SK-N-SH (cell line): ENCODE results near the gene PRSS8. TPM values are rescaled to one million over a fixed set of nuclear protein-coding genes. Genes with fewer than 3 reads are reported as not detected.

Source experiments
- CTCF ChIA-PET: fragments of 300-600, 350-600 bp; formaldehyde crosslinking; extraction: SDS; loops from one replicate; lab custom pipeline; 2021; lab: Yijun Ruan, JAX
- POLR2A ChIA-PET: fragments of 350-600 bp; sonication (Branson Sonifier 250); formaldehyde crosslinking; extraction: SDS; loops from one replicate; lab custom pipeline; 2020; ENCODE audit warnings: antibody characterized with exemption, inconsistent platforms; lab: Yijun Ruan, JAX
- DNase-seq: peaks from one replicate; pipeline ENCODE4 v3.0.0; 2012
- H2AFZ ChIP-seq: fragments of 200-600 bp; sonication (generic); 2 replicates; pipeline ENCODE4 v1.8.1; 2016; ENCODE audit warnings: antibody characterized with exemption, mild to moderate bottlenecking, low read depth
- H3F3A ChIP-seq: fragments of 200-600 bp; sonication (generic); replicated peaks from 2 replicates; pipeline ENCODE3; 2016; ENCODE audit warnings: antibody characterized with exemption, mild to moderate bottlenecking; ENCODE audit not compliant: insufficient read depth
- H3K27ac ChIP-seq, 2 experiments: fragments of 200-500 bp in 1 of 2; fragments of 200-600 bp in 1 of 2; sonication (Bioruptor generic) in 1 of 2; sonication (generic), shearing (Covaris generic) in 1 of 2; 2 replicates each; pipeline versions ENCODE4 v1.5.1 to v1.6.1; 2014 to 2016; ENCODE audit warnings: low read depth in 2 of 2, inconsistent platforms in 1 of 2, low read length in 1 of 2, mild to moderate bottlenecking in 1 of 2, mixed read lengths in 1 of 2
- H3K27me3 ChIP-seq: fragments of 200-600 bp; sonication (generic), shearing (Covaris generic); 2 replicates; pipeline ENCODE4 v1.6.1; 2016; ENCODE audit warnings: mixed run types; ENCODE audit not compliant: insufficient read depth
- H3K36me3 ChIP-seq, 2 experiments: fragments of 200-500 bp in 1 of 2; fragments of 200-600 bp in 1 of 2; sonication (Bioruptor generic) in 1 of 2; sonication (generic) in 1 of 2; replicated peaks in 1 of 2; 2 replicates each; pipeline versions ENCODE3 to v1.5.1; 2014 to 2016; ENCODE audit warnings: low read length in 1 of 2, mild to moderate bottlenecking in 1 of 2; ENCODE audit not compliant: insufficient read depth in 2 of 2, control insufficient read depth in 1 of 2
- H3K4me1 ChIP-seq, 2 experiments: fragments of 200-500 bp in 1 of 2; fragments of 200-600 bp in 1 of 2; sonication (Bioruptor generic) in 1 of 2; sonication (generic), shearing (Covaris generic) in 1 of 2; 2 replicates each; pipeline versions ENCODE4 v1.5.1 to v1.6.1; 2014 to 2016; ENCODE audit warnings: low read depth in 1 of 2, low read length in 1 of 2, mixed run types in 1 of 2; ENCODE audit not compliant: insufficient read depth in 2 of 2, control insufficient read depth in 1 of 2
- H3K4me2 ChIP-seq: fragments of 200-600 bp; sonication (generic), shearing (Covaris generic); 2 replicates; pipeline ENCODE4 v1.6.1; 2017; ENCODE audit warnings: mixed run types
- H3K4me3 ChIP-seq, 2 experiments: fragments of 200-500 bp in 1 of 2; fragments of 200-600 bp in 1 of 2; sonication (Bioruptor generic) in 1 of 2; sonication (generic), shearing (Covaris generic) in 1 of 2; 2 replicates each; pipeline versions ENCODE4 v1.5.1 to v1.8.1; 2014 to 2016; ENCODE audit warnings: low read depth in 2 of 2, inconsistent platforms in 1 of 2, low read length in 1 of 2, mild to moderate bottlenecking in 1 of 2, mixed read lengths in 1 of 2, moderate library complexity in 1 of 2
- H3K79me2 ChIP-seq: fragments of 200-600 bp; sonication (generic); 2 replicates; pipeline ENCODE4 v1.8.1; 2017; ENCODE audit warnings: mild to moderate bottlenecking; ENCODE audit not compliant: insufficient read depth
- H3K9ac ChIP-seq: fragments of 200-600 bp; sonication (generic); 2 replicates; pipeline ENCODE4 v1.6.1; 2017; ENCODE audit warnings: mixed run types
- H3K9me2 ChIP-seq: fragments of 200-600 bp; sonication (generic); 2 replicates; pipeline ENCODE4 v1.6.1; 2017; ENCODE audit warnings: mixed run types
- H3K9me3 ChIP-seq: fragments of 200-600 bp; sonication (generic); 2 replicates; pipeline ENCODE4 v1.6.1; 2017; ENCODE audit warnings: mixed run types, mild to moderate bottlenecking, moderate library complexity
- H4K20me1 ChIP-seq: fragments of 200-600 bp; sonication (generic); 2 replicates; pipeline ENCODE4 v1.6.1; 2017; ENCODE audit warnings: mild to moderate bottlenecking, mixed run types; ENCODE audit not compliant: insufficient read depth
- FOXM1 ChIP-seq: IDR thresholded peaks from 2 replicates; pipeline ENCODE4 v1.4.0; 2012; ENCODE audit warnings: low read depth, mild to moderate bottlenecking
- GATA2 ChIP-seq: sonication (generic); formaldehyde crosslinking; IDR thresholded peaks from 2 replicates; pipeline ENCODE4 v1.5.0; 2020; ENCODE audit warnings: mild to moderate bottlenecking, missing genetic modification reagents
- JUND ChIP-seq: IDR thresholded peaks from 2 replicates; pipeline ENCODE4 v1.4.0; 2012
- MXI1 ChIP-seq: IDR thresholded peaks from 2 replicates; pipeline ENCODE4 v1.6.1; 2012; ENCODE audit warnings: mild to moderate bottlenecking, low read depth, low read length, improper control_type of control experiment
- NRF1 ChIP-seq: IDR thresholded peaks from 2 replicates; pipeline ENCODE4 v1.6.1; 2012; ENCODE audit warnings: low read depth, mild to moderate bottlenecking, low read length
- RAD21 ChIP-seq: IDR thresholded peaks from 2 replicates; pipeline ENCODE4 v1.6.1; 2012; ENCODE audit warnings: mild to moderate bottlenecking, low read length
- RXRA ChIP-seq: IDR thresholded peaks from 2 replicates; pipeline ENCODE4 v1.4.0; 2012; ENCODE audit warnings: low read depth, mild to moderate bottlenecking, borderline replicate concordance
- SIN3A ChIP-seq: IDR thresholded peaks from 2 replicates; pipeline ENCODE4 v1.6.1; 2012; ENCODE audit warnings: low read depth, mild to moderate bottlenecking, low read length, moderate library complexity, borderline replicate concordance
- WGBS: methylation state at CpG from one replicate; pipeline ENCODE4 v1.1.6; 2017; ENCODE audit warnings: low lambda C conversion rate; 5-methylcytosine and 5-hydroxymethylcytosine counted together
- polyA plus RNA-seq, 3 experiments: library from polyadenylated mRNA; depleted of rRNA; stranded (reverse); fragments of >200 nt; gene quantifications; 2 replicates each; pipeline ENCODE4 v1.2.3, GENCODE V29; 2012
- TF ChIP-seq, protein P1 (sequence below): fragments of 150-350 bp; IDR thresholded peaks from 2 replicates; pipeline ENCODE4 v1.6.1; 2016; ENCODE audit warnings: mild to moderate bottlenecking, low read depth, low read length
- TF ChIP-seq, protein P2 (sequence below): IDR thresholded peaks from 2 replicates; pipeline ENCODE4 v1.4.0; 2012; ENCODE audit warnings: low read depth, borderline replicate concordance
- TF ChIP-seq, protein P3 (sequence below): IDR thresholded peaks from 2 replicates; pipeline ENCODE4 v1.6.1; 2012; ENCODE audit warnings: mild to moderate bottlenecking, low read depth, low read length, moderate library complexity

Gene PRSS8
- polyA plus RNA-seq, 1 of the 3 experiments (the other 2 are of a cell fraction) = 0.07 TPM

DNA sequence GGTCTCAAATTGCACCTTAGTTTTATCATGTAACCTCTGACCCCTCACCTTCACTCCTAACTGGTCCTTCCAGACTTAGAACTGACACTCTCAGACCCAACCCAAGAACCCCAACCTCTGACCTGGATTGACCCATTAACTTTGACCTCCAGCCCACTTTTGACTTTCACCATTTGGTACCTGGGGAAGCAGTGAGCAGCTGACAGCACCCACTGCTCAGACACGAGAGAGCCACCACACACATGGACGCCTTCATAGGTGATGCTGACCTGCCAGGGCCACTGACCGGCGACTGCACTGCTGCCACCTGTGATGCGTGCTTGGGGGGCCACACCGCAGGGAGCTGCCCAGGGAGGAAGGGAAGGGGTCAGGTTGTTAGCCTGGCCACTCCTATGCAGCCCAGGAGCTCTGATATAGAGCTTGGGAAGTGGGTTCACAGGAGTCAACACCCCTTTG is 2.5 kb downstream of the PRSS8 start:
- no peak for DNase-seq
- CTCF ChIA-PET = interaction anchor here (1.5 kb wide), 1 partner anchor 9 kb away, joined by 4 read pairs; no protein-coding TSS in a partner anchor
- Histone ChIP-seq H3K9me2 (no peaks in the 10 kb centered on the region), H2AFZ (no peak overlapping the region), H3K27me3 (no peaks in the 10 kb centered on the region), H3K79me2 (no peaks in the 10 kb centered on the region), H3K4me2 (no peak overlapping the region), H3K4me3 (no peak overlapping the region), H3K4me1 (peaks cover 0 to 20% of the 10 kb centered on the region in 2 experiments; a peak in 1 of 4 replicates), H3K9ac (no peak overlapping the region), H4K20me1 (no peaks in the 10 kb centered on the region), H3K9me3 (no peaks in the 10 kb centered on the region), H3K27ac (no peak overlapping the region; a peak in 1 of 4 replicates), H3F3A (no peaks in the 10 kb centered on the region), H3K36me3 (peaks cover 0 to 13% of the 10 kb centered on the region in 2 experiments)
- POLR2A ChIA-PET = interaction anchor here (3.9 kb wide), 1 partner anchor 16 kb away, joined by 15 read pairs; the partner anchor contains the start of gene KAT8
- TF ChIP-seq MXI1 = no peak
- TF ChIP-seq RXRA = no peak
- TF ChIP-seq RAD21 = no peak
- TF ChIP-seq, protein P1, sequence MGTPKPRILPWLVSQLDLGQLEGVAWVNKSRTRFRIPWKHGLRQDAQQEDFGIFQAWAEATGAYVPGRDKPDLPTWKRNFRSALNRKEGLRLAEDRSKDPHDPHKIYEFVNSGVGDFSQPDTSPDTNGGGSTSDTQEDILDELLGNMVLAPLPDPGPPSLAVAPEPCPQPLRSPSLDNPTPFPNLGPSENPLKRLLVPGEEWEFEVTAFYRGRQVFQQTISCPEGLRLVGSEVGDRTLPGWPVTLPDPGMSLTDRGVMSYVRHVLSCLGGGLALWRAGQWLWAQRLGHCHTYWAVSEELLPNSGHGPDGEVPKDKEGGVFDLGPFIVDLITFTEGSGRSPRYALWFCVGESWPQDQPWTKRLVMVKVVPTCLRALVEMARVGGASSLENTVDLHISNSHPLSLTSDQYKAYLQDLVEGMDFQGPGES = no peak
- TF ChIP-seq, protein P2, sequence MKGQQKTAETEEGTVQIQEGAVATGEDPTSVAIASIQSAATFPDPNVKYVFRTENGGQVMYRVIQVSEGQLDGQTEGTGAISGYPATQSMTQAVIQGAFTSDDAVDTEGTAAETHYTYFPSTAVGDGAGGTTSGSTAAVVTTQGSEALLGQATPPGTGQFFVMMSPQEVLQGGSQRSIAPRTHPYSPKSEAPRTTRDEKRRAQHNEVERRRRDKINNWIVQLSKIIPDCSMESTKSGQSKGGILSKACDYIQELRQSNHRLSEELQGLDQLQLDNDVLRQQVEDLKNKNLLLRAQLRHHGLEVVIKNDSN = no peak
- TF ChIP-seq, protein P3, sequence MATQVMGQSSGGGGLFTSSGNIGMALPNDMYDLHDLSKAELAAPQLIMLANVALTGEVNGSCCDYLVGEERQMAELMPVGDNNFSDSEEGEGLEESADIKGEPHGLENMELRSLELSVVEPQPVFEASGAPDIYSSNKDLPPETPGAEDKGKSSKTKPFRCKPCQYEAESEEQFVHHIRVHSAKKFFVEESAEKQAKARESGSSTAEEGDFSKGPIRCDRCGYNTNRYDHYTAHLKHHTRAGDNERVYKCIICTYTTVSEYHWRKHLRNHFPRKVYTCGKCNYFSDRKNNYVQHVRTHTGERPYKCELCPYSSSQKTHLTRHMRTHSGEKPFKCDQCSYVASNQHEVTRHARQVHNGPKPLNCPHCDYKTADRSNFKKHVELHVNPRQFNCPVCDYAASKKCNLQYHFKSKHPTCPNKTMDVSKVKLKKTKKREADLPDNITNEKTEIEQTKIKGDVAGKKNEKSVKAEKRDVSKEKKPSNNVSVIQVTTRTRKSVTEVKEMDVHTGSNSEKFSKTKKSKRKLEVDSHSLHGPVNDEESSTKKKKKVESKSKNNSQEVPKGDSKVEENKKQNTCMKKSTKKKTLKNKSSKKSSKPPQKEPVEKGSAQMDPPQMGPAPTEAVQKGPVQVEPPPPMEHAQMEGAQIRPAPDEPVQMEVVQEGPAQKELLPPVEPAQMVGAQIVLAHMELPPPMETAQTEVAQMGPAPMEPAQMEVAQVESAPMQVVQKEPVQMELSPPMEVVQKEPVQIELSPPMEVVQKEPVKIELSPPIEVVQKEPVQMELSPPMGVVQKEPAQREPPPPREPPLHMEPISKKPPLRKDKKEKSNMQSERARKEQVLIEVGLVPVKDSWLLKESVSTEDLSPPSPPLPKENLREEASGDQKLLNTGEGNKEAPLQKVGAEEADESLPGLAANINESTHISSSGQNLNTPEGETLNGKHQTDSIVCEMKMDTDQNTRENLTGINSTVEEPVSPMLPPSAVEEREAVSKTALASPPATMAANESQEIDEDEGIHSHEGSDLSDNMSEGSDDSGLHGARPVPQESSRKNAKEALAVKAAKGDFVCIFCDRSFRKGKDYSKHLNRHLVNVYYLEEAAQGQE = no peak
- WGBS = 71% methylated on average over 1 of the region's 6 CpGs

DNA sequence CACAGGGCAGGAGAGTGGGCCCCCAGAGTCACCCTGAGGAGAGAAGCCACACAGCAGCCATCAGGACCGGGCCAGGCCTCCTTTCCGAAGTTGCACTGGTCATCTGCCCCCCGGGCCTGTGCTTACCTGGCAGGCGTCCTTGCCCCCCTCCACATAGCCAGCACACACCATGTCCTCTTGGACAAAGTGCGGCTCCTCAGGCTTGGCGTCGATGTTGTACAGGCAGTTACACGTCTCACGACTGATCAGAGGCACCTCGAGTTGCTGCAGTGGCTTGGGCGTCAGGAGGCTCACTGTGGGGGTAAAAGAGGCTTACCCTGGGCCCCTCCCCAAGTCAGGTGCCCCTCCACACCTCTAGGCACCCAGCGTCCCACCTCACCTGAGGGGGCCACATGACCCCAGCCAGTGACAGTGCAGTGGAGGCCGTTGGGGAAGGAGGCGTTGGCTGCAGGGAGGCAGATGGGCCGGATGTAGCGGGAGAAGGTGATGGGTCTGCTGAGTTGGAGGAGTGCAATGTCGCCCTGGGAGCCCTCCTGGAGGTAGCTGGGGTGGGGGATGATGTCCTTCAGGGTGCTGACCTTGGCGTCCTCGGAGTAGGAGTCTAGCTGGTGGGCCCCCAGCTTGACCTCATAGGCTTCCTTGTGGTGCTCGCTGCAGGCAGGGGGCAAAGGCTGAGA is 3.1 kb downstream of the PRSS8 start:
- no peak overlapping the region for H3K4me3 ChIP-seq
- H3K27ac ChIP-seq = no peak overlapping the region
- H3K4me2 ChIP-seq = no peak overlapping the region
- no peak overlapping the region for H2AFZ ChIP-seq
- no peak for DNase-seq
- no peaks in the 10 kb centered on the region for H3K9me3 ChIP-seq
- 92% methylated on average over 17 of the region's 20 CpGs for whole genome bisulfite sequencing
- no peaks in the 10 kb centered on the region for H3F3A ChIP-seq
- H3K9ac ChIP-seq = no peak overlapping the region
- peaks cover 0 to 13% of the 10 kb centered on the region in 2 experiments for H3K36me3 ChIP-seq
- POLR2A ChIA-PET = interaction anchor here (1.9 to 3.9 kb wide), 2 partner anchors 15 kb away, joined by 4 to 15 read pairs; partner anchors contain the start of gene KAT8
- no peaks in the 10 kb centered on the region for H4K20me1 ChIP-seq
- no peaks in the 10 kb centered on the region for H3K79me2 ChIP-seq
- CTCF ChIA-PET = interaction anchor here (1.5 kb wide), 1 partner anchor 10 kb away, joined by 4 read pairs; no protein-coding TSS in a partner anchor
- H3K9me2 ChIP-seq = no peaks in the 10 kb centered on the region
- H3K4me1 ChIP-seq = peaks cover 0 to 20% of the 10 kb centered on the region in 2 experiments; a peak in 1 of 4 replicates
- no peaks in the 10 kb centered on the region for H3K27me3 ChIP-seq
- TF ChIP-seq GATA2 (no peak), JUND (no peak), RAD21 (no peak), NRF1 (no peak), FOXM1 (no peak), SIN3A (no peak)
- TF ChIP-seq, protein P2 = no peak
- TF ChIP-seq, protein P3 = no peak
